Loucy (cell line): ENCODE results near the gene KCNMA1.

Experiments
- CTCF ChIP-seq: fragments of 200-600 bp; sonication (generic); conservative IDR thresholded peaks from 2 replicates; pipeline ENCODE4 v1.5.1; 2014; ENCODE audit warnings: mild to moderate bottlenecking, antibody characterized with exemption, low read length
- EZH2phosphoT487 ChIP-seq: fragments of 200-600 bp; IDR thresholded peaks from 2 replicates; pipeline ENCODE4 v1.6.1; 2018; ENCODE audit warnings: antibody characterized with exemption, mild to moderate bottlenecking, moderate library complexity, borderline replicate concordance

GRCh38 chr10:77664008-77664407 is 26.4 kb upstream of the KCNMA1 start:
- no peak for TF ChIP-seq CTCF
- TF ChIP-seq EZH2phosphoT487 = no peak
